C1 segment of cervical spinal cord (tissue), 14 donors: ENCODE results near the gene HCN1.
"Not testable (repeated sequence)": the region's sequence is repeated elsewhere in the genome, so short reads cannot be mapped to it uniquely, and the experiment has no call there.

ENCODE experiments used
- DNase-seq, 14 donors: peaks; one replicate each; lab custom pipeline; 2025; lab: John Stamatoyannopoulos, UW

Gene HCN1

GRCh38 chr5:45622365-45622764 lies 73.8 kb downstream of the HCN1 start:
- peak in 1 of 14 donors; percentile 36 for DNase-seq

GRCh38 chr5:45617859-45618416 lies 78.2 kb downstream of the HCN1 start:
- DNase-seq: no peak

DNA sequence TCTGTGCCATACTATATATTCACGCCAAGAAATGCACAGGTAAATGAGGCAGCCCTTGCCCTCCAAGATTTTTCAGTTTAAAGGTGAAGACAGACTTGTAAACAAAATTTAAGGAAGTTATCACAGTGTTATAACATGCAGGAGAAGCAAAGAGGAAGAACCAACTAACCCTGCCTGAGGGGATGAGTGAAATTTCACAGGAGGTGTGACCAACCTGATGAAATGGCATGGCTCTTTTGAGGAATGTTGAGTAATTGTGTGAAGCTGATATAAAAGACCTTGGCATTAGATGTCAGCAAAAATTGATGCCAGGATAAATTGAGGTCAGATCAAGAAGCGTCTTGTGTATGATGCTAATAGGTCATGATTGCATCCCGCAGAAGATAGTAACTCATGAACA lies 86.5 kb downstream of the HCN1 start:
- DNase-seq: no peak

- no peak for DNase-seq
Measured at GRCh38 chr5:45604092-45604491, 92.1 kb downstream of the HCN1 start.

DNA sequence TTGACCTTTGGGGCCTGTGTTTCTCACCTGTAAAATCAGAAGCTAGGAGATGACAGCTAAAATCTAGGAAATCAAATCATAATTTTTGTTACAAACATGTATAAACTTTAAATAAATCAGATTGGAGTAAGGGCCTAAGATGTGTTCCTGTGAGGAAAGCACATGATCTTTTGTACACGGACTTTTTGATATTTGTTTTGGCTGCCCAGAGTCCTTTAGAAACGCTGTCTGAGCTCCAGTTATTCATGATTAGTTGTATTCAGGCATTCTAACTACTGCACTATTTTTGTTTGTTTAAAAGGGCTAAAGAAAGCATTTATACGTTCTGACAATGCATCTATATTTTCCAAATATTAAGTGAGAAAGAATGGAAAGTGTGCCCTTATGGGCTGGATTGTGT lies 94.8 kb downstream of the HCN1 start:
- no peak for DNase-seq

DNA sequence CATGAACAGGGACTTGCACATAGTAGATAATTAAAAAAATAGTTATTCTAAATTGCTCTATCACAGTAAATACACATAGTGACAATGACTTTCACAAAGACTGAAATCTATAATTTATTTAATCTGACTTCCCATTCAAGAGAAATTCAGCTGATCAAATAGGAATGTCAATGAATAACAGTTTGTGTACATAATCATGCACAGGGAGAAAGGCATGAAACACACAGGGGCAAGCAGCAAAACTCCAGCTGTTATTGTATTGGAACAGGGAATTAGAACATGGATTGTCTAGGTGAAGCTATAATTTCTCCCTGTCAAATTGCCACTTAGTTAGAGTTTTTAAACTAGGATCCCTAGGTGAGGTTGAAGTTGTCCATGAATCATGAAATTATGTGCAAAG lies 99.9 kb downstream of the HCN1 start:
- DNase-seq: no peak

DNA sequence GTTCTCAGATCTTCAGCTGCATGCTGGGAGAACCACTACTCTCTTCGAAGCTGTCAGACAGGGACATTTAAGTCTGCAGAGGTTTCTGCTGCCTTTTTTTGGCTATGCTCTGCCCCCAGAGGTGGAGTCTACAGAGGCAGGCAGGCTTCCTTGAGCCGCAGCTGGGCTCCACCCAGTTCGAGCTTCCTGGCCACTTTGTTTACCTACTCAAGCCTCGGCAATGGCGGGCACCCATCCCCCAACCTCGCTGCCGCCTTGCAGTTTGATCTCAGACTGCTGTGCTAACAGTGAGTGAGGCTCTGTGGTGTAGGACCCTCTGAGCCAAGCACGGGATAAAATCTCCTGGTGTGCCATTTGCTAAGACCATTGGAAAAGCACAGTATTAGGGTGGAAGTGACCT lies 110.2 kb downstream of the HCN1 start:
- DNase-seq: not testable (repeated sequence)

DNA sequence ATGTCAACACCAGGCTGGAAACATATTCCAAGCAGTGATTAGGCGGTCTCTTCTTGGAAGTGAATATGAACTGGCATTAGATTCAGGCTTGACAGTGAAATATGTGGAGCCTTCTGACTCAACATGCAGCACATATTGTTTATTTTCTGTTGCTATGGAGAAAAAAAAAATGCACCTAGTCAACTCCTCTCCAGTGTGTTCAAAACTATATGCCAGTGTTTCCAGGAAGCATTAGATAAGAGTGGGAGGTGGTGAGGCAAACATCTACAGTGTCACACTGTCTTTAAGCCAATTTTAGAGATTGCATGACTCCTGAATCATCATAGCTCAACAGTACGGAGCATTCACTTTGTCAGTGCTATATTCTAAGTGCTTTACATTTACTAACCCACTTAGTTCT lies 117.9 kb downstream of the HCN1 start:
- DNase-seq: no peak

GRCh38 chr5:45568813-45569212 lies 127.4 kb downstream of the HCN1 start:
- DNase-seq: no peak

GRCh38 chr5:45542421-45542820 lies 153.8 kb downstream of the HCN1 start:
- no peak for DNase-seq

GRCh38 chr5:45533663-45534062 lies 162.5 kb downstream of the HCN1 start:
- no peak for DNase-seq

- peak in 1 of 14 donors; percentile 52 for DNase-seq
Measured at GRCh38 chr5:45532826-45533624, 163.2 kb downstream of the HCN1 start.

DNA sequence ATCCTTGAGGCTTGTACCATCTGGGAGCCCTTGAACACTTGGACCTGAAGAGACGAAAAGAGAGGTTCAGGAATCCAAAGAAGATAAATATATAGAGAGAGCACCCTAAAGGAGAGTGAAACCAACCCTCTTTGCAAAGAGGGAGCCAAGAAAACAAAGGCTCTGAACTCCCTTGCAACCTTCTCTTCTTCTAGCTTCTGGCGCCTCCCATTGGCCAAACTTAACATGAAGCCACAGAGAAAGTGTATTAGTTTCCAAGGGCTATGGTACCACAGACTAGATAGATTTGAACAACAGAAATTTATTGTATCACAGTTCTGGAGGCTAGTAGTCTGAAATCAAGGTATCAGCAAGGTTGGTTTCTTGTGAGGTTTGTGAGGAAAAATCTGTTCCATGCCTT lies 175.1 kb downstream of the HCN1 start:
- peak in 2 of 14 donors; percentile 1 to 7 for DNase-seq

DNA sequence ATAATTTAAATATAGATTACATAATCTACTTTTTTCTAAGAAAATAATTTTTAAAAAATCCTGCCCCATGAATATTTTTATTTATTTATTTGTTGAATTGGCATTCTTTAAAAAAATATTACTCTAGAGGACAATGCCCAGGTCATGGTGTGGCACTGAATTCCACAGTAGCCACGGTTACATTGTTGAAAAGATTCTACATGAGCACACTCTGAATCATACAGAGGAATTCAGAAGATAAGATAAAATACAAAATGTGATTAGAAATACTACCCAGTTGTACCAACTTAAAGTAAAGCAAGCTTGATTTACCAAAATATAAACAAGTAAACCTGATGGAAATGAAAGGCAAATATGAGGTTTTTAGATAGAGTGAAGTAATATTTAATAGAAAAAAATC lies 183.7 kb downstream of the HCN1 start:
- no peak for DNase-seq

- no peak for DNase-seq
Measured at GRCh38 chr5:45509371-45509770, 186.8 kb downstream of the HCN1 start.

- no peak for DNase-seq
Measured at GRCh38 chr5:45508135-45508534, 188.0 kb downstream of the HCN1 start.

- peak in 4 of 14 donors; percentile 5 to 96 (median 11) for DNase-seq
Measured at GRCh38 chr5:45507178-45507577, 189.0 kb downstream of the HCN1 start.

DNA sequence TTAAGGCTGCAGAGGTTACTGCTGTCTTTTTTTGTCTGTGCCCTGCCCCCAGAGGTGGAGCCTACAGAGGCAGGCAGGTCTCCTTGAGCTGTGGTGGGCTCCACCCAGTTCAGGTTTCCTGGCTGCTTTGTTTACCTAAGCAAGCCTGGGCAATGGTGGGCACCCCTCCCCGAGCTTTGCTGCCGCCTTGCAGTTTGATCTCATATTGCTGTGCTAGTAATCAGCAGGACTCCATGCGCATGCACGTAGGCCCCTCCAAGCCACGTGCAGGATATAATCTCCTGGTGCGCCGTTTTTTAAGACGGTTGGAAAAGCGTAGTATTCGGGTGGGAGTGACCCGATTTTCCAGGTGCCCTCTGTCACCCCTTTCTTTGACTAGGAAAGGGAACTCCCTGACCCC lies 197.2 kb downstream of the HCN1 start:
- DNase-seq: not testable (repeated sequence)

GRCh38 chr5:45491368-45491767 lies 204.8 kb downstream of the HCN1 start:
- DNase-seq: no peak

DNA sequence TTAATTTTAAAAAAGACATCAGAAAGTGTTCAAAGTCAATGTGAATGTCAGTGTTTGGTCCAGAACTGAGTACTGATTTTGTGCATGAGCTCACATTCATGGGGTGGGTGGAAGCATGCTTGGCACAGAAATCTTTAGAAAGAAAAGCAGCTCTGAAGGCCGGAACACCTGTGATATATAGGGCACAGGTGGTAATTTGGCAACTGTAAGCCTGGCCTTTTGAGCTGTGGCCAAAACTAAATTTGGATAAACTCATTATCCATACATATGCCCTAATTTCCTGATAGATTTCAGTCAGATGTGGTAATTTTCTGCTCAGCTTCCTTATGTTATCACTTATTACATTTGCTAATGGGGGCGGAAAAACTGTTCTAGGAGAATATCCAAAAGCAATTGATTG lies 211.4 kb downstream of the HCN1 start:
- peak in 1 of 14 donors; percentile 61 for DNase-seq

DNA sequence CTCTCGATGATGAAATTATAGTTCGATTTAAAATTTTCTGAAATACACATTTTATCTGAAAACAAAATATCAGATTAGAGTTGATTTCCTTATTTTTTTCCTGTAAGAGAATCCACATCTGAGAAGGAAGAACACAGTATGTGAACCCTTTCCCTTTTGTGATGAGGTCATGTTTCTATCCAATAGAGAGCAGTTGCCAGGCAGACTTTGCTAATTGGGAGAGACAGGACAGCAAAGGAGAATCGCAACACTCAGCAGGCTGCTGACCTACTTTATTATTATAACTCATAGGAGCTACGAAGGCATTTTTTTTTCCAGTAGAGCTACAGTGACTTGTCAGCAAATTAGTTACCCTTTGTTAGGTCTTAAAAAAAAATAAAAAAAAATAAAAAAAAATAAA lies 242.1 kb downstream of the HCN1 start:
- peak in 2 of 14 donors; percentile 1 to 90 for DNase-seq

- DNase-seq: not testable (repeated sequence)
Measured at GRCh38 chr5:45444856-45445255, 251.3 kb downstream of the HCN1 start.

DNA sequence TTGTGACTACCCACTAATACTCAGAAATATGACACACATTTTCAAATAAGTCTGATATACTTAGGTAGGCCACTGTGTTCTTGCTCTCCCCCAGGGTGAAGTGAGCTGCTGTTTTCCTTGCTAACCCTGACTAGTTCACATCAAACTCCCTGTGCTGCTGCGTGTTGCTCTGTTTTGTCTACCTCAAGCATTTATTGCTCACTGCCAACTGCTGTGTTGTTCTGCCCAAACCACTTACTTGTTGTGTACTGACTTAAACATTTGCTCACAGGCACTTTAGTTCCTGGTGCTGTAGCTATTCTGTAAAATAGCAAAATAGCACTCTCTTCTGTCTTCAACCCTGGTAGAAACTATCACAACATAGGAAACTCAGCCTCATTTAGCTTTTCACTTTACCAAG lies 255.7 kb downstream of the HCN1 start:
- peak in 1 of 14 donors; percentile 19 for DNase-seq
